Right lung (tissue), 5 donors: ENCODE measurements around the gene ARHGEF9. TPM values are rescaled to one million over a fixed set of nuclear protein-coding genes. Genes with fewer than 3 reads are reported as not detected.

Source experiments
- DNase-seq, 2 donors: peaks; one replicate each; pipeline ENCODE4 v3.0.0-alpha.2; 2013
- polyA plus RNA-seq, 5 donors: library from polyadenylated mRNA; unstranded; fragments of 120-200 nt; gene quantifications; one replicate each; pipeline versions ENCODE4 v1.2.1 to v1.2.3, GENCODE V29; 2013; ENCODE audit warnings: inconsistent platforms in 1 of 5, low replicate concordance in 1 of 5; ENCODE audit not compliant: insufficient read length in 5 of 5, insufficient read depth in 1 of 5

ARHGEF9 gene
- polyA plus RNA-seq, 5 donors, result 29.4 to 40.2 (median 37.4) TPM

GRCh38 chrX:63747331-63747730 is 37.7 kb downstream of the ARHGEF9 start:
- DNase-seq, result no peak

GRCh38 chrX:63746715-63747114 is 38.3 kb downstream of the ARHGEF9 start:
- no peak for DNase-seq

GRCh38 chrX:63746278-63746677 is 38.7 kb downstream of the ARHGEF9 start:
- no peak for DNase-seq

- no peak for DNase-seq
These were observed 40.1 kb downstream of the ARHGEF9 start for GRCh38 chrX:63744850-63745394.

- no peak for DNase-seq
These were observed 41.4 kb downstream of the ARHGEF9 start for GRCh38 chrX:63743596-63743995.

GRCh38 chrX:63740382-63740781 is 44.6 kb downstream of the ARHGEF9 start:
- no peak for DNase-seq

- DNase-seq, result no peak
These were observed 45.1 kb downstream of the ARHGEF9 start for GRCh38 chrX:63739885-63740284.

- DNase-seq, result no peak
These were observed 46.3 kb downstream of the ARHGEF9 start for GRCh38 chrX:63738696-63739095.

- DNase-seq, result no peak
These were observed 47.7 kb downstream of the ARHGEF9 start for GRCh38 chrX:63737131-63737921.

- DNase-seq, result no peak
These were observed 49.1 kb downstream of the ARHGEF9 start for GRCh38 chrX:63735882-63736281.

- no peak for DNase-seq
These were observed 64.7 kb downstream of the ARHGEF9 start for GRCh38 chrX:63720293-63720692.

GRCh38 chrX:63719633-63720032 is 65.4 kb downstream of the ARHGEF9 start:
- DNase-seq, result no peak

- no peak for DNase-seq
These were observed 66.9 kb downstream of the ARHGEF9 start for GRCh38 chrX:63718010-63718694.

GRCh38 chrX:63713526-63713925 is 71.5 kb downstream of the ARHGEF9 start:
- DNase-seq, result no peak

- no peak for DNase-seq
These were observed 76.2 kb downstream of the ARHGEF9 start for GRCh38 chrX:63708801-63709200.

- no peak for DNase-seq
These were observed 82.5 kb downstream of the ARHGEF9 start for GRCh38 chrX:63702556-63702955.

GRCh38 chrX:63686878-63687714 is 97.9 kb downstream of the ARHGEF9 start:
- peak in 1 of 2 donors; percentile 0 for DNase-seq

- peak in 1 of 2 donors; percentile 1 for DNase-seq
These were observed 104.6 kb downstream of the ARHGEF9 start for GRCh38 chrX:63680423-63680822.

- no peak for DNase-seq
These were observed 105.6 kb downstream of the ARHGEF9 start for GRCh38 chrX:63679432-63679831.

- no peak for DNase-seq
These were observed 109.3 kb downstream of the ARHGEF9 start for GRCh38 chrX:63675716-63676115.

- DNase-seq, result no peak
These were observed 111.1 kb downstream of the ARHGEF9 start for GRCh38 chrX:63673896-63674295.

GRCh38 chrX:63664741-63665140 is 120.3 kb downstream of the ARHGEF9 start:
- DNase-seq, result no peak
